GM21390 (cell line): ENCODE data around the gene SSBP2.
"Not testable (repeated sequence)": the region's sequence is repeated elsewhere in the genome, so short reads cannot be mapped to it uniquely, and the experiment has no call there.

Source experiments
- ATAC-seq: cut with Tn5 transposase; IDR thresholded peaks from one replicate; pipeline ENCODE4 v1.9.1; 2021; ENCODE audit not compliant: unreplicated experiment

The SSBP2 gene

GRCh38 chr5:81665795-81666194 is 85.1 kb downstream of the SSBP2 start:
- ATAC-seq = no peak

- ATAC-seq = not testable (repeated sequence)
Observed at GRCh38 chr5:81660624-81661023, 90.3 kb downstream of the SSBP2 start.

- ATAC-seq = no peak
Observed at GRCh38 chr5:81657386-81657785, 93.5 kb downstream of the SSBP2 start.

- ATAC-seq = no peak
Observed at GRCh38 chr5:81656783-81657182, 94.1 kb downstream of the SSBP2 start.

- no peak for ATAC-seq
Observed at GRCh38 chr5:81650987-81651386, 99.9 kb downstream of the SSBP2 start.

GRCh38 chr5:81646469-81646995 is 104.4 kb downstream of the SSBP2 start:
- ATAC-seq = no peak

GRCh38 chr5:81642210-81642609 is 108.7 kb downstream of the SSBP2 start:
- ATAC-seq = no peak

GRCh38 chr5:81639556-81639955 is 111.3 kb downstream of the SSBP2 start:
- ATAC-seq = no peak

GRCh38 chr5:81638471-81638870 is 112.4 kb downstream of the SSBP2 start:
- no peak for ATAC-seq

GRCh38 chr5:81633891-81634290 is 117.0 kb downstream of the SSBP2 start:
- ATAC-seq = no peak

GRCh38 chr5:81633471-81633870 is 117.4 kb downstream of the SSBP2 start:
- no peak for ATAC-seq

- ATAC-seq = no peak
Observed at GRCh38 chr5:81632679-81633078, 118.2 kb downstream of the SSBP2 start.

- ATAC-seq = no peak
Observed at GRCh38 chr5:81631621-81632020, 119.3 kb downstream of the SSBP2 start.

GRCh38 chr5:81631124-81631523 is 119.8 kb downstream of the SSBP2 start:
- ATAC-seq = peak; percentile 85

GRCh38 chr5:81630684-81631083 is 120.2 kb downstream of the SSBP2 start:
- no peak for ATAC-seq

GRCh38 chr5:81629986-81630385 is 120.9 kb downstream of the SSBP2 start:
- no peak for ATAC-seq

- ATAC-seq = not testable (repeated sequence)
Observed at GRCh38 chr5:81628061-81628460, 122.8 kb downstream of the SSBP2 start.

GRCh38 chr5:81626524-81626923 is 124.4 kb downstream of the SSBP2 start:
- no peak for ATAC-seq

- no peak for ATAC-seq
Observed at GRCh38 chr5:81609810-81610375, 141.0 kb downstream of the SSBP2 start.

- no peak for ATAC-seq
Observed at GRCh38 chr5:81608976-81609375, 141.9 kb downstream of the SSBP2 start.

- ATAC-seq = no peak
Observed at GRCh38 chr5:81607693-81608092, 143.2 kb downstream of the SSBP2 start.

- no peak for ATAC-seq
Observed at GRCh38 chr5:81606150-81606549, 144.7 kb downstream of the SSBP2 start.

- ATAC-seq = no peak
Observed at GRCh38 chr5:81605299-81605698, 145.6 kb downstream of the SSBP2 start.
